K562 (cell line): ENCODE results near the gene PUSL1. TPM values are rescaled to one million over a fixed set of nuclear protein-coding genes. Genes with fewer than 3 reads are reported as not detected.

Source experiments
- KLF16 ChIP-seq: IDR thresholded peaks from 2 replicates; pipeline ENCODE4 v1.6.1; 2016; ENCODE audit warnings: antibody characterized with exemption
- MBD2 ChIP-seq: sonication (generic); IDR thresholded peaks from 2 replicates; pipeline ENCODE4 v1.6.1; 2016; ENCODE audit warnings: low read depth, borderline replicate concordance
- NCOR1 ChIP-seq: fragments of 450-650 bp; IDR thresholded peaks from 2 replicates; pipeline ENCODE4 v1.6.1; 2016; ENCODE audit warnings: mild to moderate bottlenecking, moderate library complexity
- PCBP1 ChIP-seq: fragments of 200-400 bp; formaldehyde crosslinking; IDR thresholded peaks from 2 replicates; pipeline ENCODE4 v1.6.1; 2018; ENCODE audit warnings: mild to moderate bottlenecking, low read depth, low read length; ENCODE audit not compliant: poor library complexity, severe bottlenecking
- RCOR1 ChIP-seq, 2 experiments: IDR thresholded peaks; 2 replicates each; pipeline ENCODE4 v1.6.1; 2012; ENCODE audit warnings: low read depth in 2 of 2, low read length in 2 of 2, borderline replicate concordance in 1 of 2, improper control_type of control experiment in 1 of 2
- STAT5B ChIP-seq: fragments of 250-450 bp; sonication (Bioruptor Pico); IDR thresholded peaks from 2 replicates; pipeline ENCODE4 v1.8.0; 2021; ENCODE audit warnings: mild to moderate bottlenecking, inconsistent platforms
- TBP ChIP-seq: optimal IDR thresholded peaks from 2 replicates; pipeline ENCODE3; 2011; ENCODE audit warnings: low read depth, low read length, improper control_type of control experiment
- XRCC3 ChIP-seq: fragments of 450-650 bp; IDR thresholded peaks from 2 replicates; pipeline ENCODE4 v1.6.1; 2017; ENCODE audit warnings: mild to moderate bottlenecking, moderate library complexity
- ZFP30 ChIP-seq: fragments of 250-450 bp; sonication (Bioruptor Pico); IDR thresholded peaks from 2 replicates; pipeline ENCODE4 v1.8.0; 2022; ENCODE audit warnings: moderate library complexity, mild to moderate bottlenecking, inconsistent platforms, borderline replicate concordance
- ZNF143 ChIP-seq: sonication (generic); formaldehyde crosslinking; IDR thresholded peaks from 2 replicates; pipeline ENCODE4 v1.9.0; 2022; ENCODE audit warnings: mild to moderate bottlenecking, missing genetic modification reagents
- ZNF217 ChIP-seq: sonication (generic); formaldehyde crosslinking; IDR thresholded peaks from 2 replicates; pipeline ENCODE4 v1.8.0; 2022; ENCODE audit warnings: mild to moderate bottlenecking, missing genetic modification reagents
- polyA plus RNA-seq, 8 experiments: library from polyadenylated mRNA; depleted of rRNA in 4 of 8; stranded (reverse) in 5 of 8; unstranded in 3 of 8; fragments of >200 nt; fragmentation: Nextera tagmentation in 2 of 8; fragmentation: Illumina TruSeq in 1 of 8; extraction: Ambion mirVana in 2 of 8; extraction: Trizol in 1 of 8; gene quantifications; 2 replicates each; pipeline versions ENCODE4 v1.2.1 to v1.2.3, GENCODE V29; 2011 to 2014; ENCODE audit warnings: inconsistent platforms in 1 of 8, missing spikeins in 1 of 8
- total RNA-seq, 7 experiments: library from RNA; depleted of rRNA in 6 of 7; stranded (reverse); fragments of >200 nt in 6 of 7; fragmentation: Illumina TruSeq in 2 of 7; extraction: Trizol in 2 of 7; gene quantifications; 2 replicates each; pipeline versions ENCODE4 v1.2.1 to v1.2.3, GENCODE V29; 2011 to 2021; ENCODE audit warnings: low replicate concordance in 1 of 7
- TF ChIP-seq, protein P1 (sequence below), 2 experiments: fragments of 450-650 bp; formaldehyde crosslinking in 1 of 2; IDR thresholded peaks; 2 replicates each; pipeline versions ENCODE4 v1.4.0 to v1.6.1; 2014 to 2020; ENCODE audit warnings: mild to moderate bottlenecking in 2 of 2, borderline replicate concordance in 1 of 2, low read depth in 1 of 2
- TF ChIP-seq, protein P2 (sequence below): fragments of 450-650 bp; IDR thresholded peaks from 2 replicates; pipeline ENCODE4 v1.6.1; 2017; ENCODE audit warnings: mild to moderate bottlenecking, moderate library complexity
- TF ChIP-seq, protein P3 (sequence below): fragments of 450-650 bp; IDR thresholded peaks from 2 replicates; pipeline ENCODE4 v1.6.1; 2016; ENCODE audit warnings: antibody characterized with exemption

PUSL1 gene
- total and polyA plus RNA-seq, 9 of the 15 experiments (the other 6 are each of a cell fraction or from before 2014, with no cell fraction given) = 0.62 to 86.9 (median 13.6) TPM

DNA sequence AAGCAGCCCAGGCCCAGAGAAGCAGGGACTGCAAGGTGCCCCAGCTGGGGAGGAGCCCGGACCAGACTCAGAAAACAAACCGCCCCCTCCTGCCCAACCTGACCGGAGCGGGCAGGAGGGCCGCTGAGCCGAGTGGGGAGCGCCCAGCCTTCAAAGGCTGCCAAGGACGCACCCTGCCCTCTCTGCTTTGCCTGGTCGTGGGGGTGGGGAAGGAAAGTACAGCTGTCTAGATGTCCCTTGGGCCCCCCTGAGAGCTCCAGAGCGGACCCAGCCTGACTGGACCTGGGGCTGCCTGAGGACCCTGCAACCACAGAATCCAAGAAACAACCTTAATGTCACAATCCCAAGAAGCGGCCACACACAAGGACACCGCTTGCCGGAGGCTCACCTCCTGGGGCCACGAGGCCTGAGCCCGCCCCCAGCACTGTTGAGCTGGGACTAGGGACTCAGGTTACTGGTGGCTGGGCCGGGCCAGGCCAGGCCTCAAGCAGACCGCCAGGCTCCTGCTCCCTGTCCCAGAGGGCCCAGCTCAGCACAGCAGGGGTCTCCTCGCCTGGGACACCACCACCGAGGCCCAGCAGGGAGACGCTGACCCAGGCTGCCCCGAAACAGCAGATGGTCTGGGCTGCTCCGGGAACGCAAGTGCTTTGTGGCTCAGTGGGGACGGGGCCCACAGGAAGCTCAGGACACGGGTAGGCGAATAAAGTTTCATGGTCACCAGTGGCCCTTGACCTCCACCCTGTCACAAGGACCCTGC is 39.4 kb downstream of the PUSL1 start (continued):
- TF ChIP-seq TBP (no peak), MBD2 (no peak), NCOR1 (no peak), XRCC3 (no peak), ZNF143 (CRISPR knock-in tag) (no peak), ZFP30 (no peak), KLF16 (no peak), ZNF217 (CRISPR knock-in tag) (no peak), RCOR1 (IDR thresholded peaks at IDR 0.05; ENCODE audit: borderline replicate concordance in 1 of 2, low read depth in 2 of 2, low read length in 2 of 2) (no peak), PCBP1 (peak; percentile 48), STAT5B (CRISPR knock-in tag) (no peak)
- TF ChIP-seq, protein P1, sequence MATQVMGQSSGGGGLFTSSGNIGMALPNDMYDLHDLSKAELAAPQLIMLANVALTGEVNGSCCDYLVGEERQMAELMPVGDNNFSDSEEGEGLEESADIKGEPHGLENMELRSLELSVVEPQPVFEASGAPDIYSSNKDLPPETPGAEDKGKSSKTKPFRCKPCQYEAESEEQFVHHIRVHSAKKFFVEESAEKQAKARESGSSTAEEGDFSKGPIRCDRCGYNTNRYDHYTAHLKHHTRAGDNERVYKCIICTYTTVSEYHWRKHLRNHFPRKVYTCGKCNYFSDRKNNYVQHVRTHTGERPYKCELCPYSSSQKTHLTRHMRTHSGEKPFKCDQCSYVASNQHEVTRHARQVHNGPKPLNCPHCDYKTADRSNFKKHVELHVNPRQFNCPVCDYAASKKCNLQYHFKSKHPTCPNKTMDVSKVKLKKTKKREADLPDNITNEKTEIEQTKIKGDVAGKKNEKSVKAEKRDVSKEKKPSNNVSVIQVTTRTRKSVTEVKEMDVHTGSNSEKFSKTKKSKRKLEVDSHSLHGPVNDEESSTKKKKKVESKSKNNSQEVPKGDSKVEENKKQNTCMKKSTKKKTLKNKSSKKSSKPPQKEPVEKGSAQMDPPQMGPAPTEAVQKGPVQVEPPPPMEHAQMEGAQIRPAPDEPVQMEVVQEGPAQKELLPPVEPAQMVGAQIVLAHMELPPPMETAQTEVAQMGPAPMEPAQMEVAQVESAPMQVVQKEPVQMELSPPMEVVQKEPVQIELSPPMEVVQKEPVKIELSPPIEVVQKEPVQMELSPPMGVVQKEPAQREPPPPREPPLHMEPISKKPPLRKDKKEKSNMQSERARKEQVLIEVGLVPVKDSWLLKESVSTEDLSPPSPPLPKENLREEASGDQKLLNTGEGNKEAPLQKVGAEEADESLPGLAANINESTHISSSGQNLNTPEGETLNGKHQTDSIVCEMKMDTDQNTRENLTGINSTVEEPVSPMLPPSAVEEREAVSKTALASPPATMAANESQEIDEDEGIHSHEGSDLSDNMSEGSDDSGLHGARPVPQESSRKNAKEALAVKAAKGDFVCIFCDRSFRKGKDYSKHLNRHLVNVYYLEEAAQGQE (IDR thresholded peaks at IDR 0.05; ENCODE audit: borderline replicate concordance) = no peak
- TF ChIP-seq, protein P1 (CRISPR knock-in tag; IDR thresholded peaks at IDR 0.05; ENCODE audit: low read depth) = no peak
- TF ChIP-seq, protein P2, sequence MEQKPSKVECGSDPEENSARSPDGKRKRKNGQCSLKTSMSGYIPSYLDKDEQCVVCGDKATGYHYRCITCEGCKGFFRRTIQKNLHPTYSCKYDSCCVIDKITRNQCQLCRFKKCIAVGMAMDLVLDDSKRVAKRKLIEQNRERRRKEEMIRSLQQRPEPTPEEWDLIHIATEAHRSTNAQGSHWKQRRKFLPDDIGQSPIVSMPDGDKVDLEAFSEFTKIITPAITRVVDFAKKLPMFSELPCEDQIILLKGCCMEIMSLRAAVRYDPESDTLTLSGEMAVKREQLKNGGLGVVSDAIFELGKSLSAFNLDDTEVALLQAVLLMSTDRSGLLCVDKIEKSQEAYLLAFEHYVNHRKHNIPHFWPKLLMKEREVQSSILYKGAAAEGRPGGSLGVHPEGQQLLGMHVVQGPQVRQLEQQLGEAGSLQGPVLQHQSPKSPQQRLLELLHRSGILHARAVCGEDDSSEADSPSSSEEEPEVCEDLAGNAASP = no peak
- TF ChIP-seq, protein P3, sequence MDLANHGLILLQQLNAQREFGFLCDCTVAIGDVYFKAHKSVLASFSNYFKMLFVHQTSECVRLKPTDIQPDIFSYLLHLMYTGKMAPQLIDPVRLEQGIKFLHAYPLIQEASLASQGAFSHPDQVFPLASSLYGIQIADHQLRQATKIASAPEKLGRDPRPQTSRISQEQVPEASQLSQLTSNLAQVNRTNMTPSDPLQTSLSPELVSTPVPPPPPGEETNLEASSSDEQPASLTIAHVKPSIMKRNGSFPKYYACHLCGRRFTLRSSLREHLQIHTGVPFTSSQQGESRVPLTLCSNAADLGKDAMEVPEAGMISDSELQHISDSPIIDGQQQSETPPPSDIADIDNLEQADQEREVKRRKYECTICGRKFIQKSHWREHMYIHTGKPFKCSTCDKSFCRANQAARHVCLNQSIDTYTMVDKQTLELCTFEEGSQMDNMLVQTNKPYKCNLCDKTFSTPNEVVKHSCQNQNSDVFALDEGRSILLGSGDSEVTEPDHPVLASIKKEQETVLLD = 0 out of 2 replicates have a peak, but pooled peaks have one; percentile 29
